ENCODE measurements around the gene HOXA9.

Gene HOXA9

GRCh38 chr7:27207348-27207985 lies 42.1 kb upstream of the HOXA9 start:
- no peak for TF ChIP-seq CTCF (IDR thresholded peaks at IDR 0.05; ENCODE audit: insufficient read depth, low read length)
- TF ChIP-seq POLR2AphosphoS5 (IDR thresholded peaks at IDR 0.05; ENCODE audit: low read depth): no peak
- no peak for TF ChIP-seq REST (IDR thresholded peaks at IDR 0.05; ENCODE audit: insufficient replicate concordance, low read depth)
- TF ChIP-seq GABPA (IDR thresholded peaks at IDR 0.05; ENCODE audit: low read depth): no peak
- TF ChIP-seq SPI1 (IDR thresholded peaks at IDR 0.05; ENCODE audit: borderline replicate concordance, low read depth): no peak
- no peak for DNase-seq (ENCODE audit: low read depth in 1 of 2, low spot score in 1 of 2)
- no peak overlapping the region for H3K27ac ChIP-seq (replicated peaks)
- H3K27me3 ChIP-seq (ENCODE audit: insufficient read depth, poor library complexity, severe bottlenecking): peaks cover 71% of the 10 kb centered on the region
- H3K4me3 ChIP-seq (replicated peaks; ENCODE audit: insufficient read depth, low read length): no peak overlapping the region

GRCh38 chr7:27205325-27206280 lies 40.3 kb upstream of the HOXA9 start:
- DNase-seq (ENCODE audit: low read depth in 1 of 2, low spot score in 1 of 2): no peak
- Histone ChIP-seq H3K4me3 (replicated peaks; ENCODE audit: insufficient read depth, low read length) (no peak overlapping the region), H3K27ac (replicated peaks) (no peak overlapping the region), H3K27me3 (ENCODE audit: insufficient read depth, poor library complexity, severe bottlenecking) (peaks cover 66% of the 10 kb centered on the region)
- TF ChIP-seq CTCF (IDR thresholded peaks at IDR 0.05; ENCODE audit: insufficient read depth, low read length): no peak
- no peak for TF ChIP-seq POLR2AphosphoS5 (IDR thresholded peaks at IDR 0.05; ENCODE audit: low read depth)
- no peak for TF ChIP-seq SPI1 (IDR thresholded peaks at IDR 0.05; ENCODE audit: borderline replicate concordance, low read depth)
- no peak for TF ChIP-seq REST (IDR thresholded peaks at IDR 0.05; ENCODE audit: insufficient replicate concordance, low read depth)
- no peak for TF ChIP-seq GABPA (IDR thresholded peaks at IDR 0.05; ENCODE audit: low read depth)

GRCh38 chr7:27204851-27205322 lies 39.5 kb upstream of the HOXA9 start:
- TF ChIP-seq GABPA (IDR thresholded peaks at IDR 0.05; ENCODE audit: low read depth): no peak
- no peak for TF ChIP-seq SPI1 (IDR thresholded peaks at IDR 0.05; ENCODE audit: borderline replicate concordance, low read depth)
- no peak for TF ChIP-seq CTCF (IDR thresholded peaks at IDR 0.05; ENCODE audit: insufficient read depth, low read length)
- TF ChIP-seq REST (IDR thresholded peaks at IDR 0.05; ENCODE audit: insufficient replicate concordance, low read depth): no peak
- TF ChIP-seq POLR2AphosphoS5 (IDR thresholded peaks at IDR 0.05; ENCODE audit: low read depth): no peak
- H3K4me3 ChIP-seq (replicated peaks; ENCODE audit: insufficient read depth, low read length): no peak overlapping the region
- H3K27me3 ChIP-seq (ENCODE audit: insufficient read depth, poor library complexity, severe bottlenecking): peaks cover 64% of the 10 kb centered on the region
- no peak for DNase-seq (ENCODE audit: low read depth in 1 of 2, low spot score in 1 of 2)
- no peak overlapping the region for H3K27ac ChIP-seq (replicated peaks)
